Calu3 (cell line): ENCODE measurements around the gene SLC9A8. TPM values are rescaled to one million over a fixed set of nuclear protein-coding genes. Genes with fewer than 3 reads are reported as not detected.

Experiments used
- BruUV-seq: library from RNA; stranded (reverse); fragments of 400-500 nt; replicated peaks from 2 replicates; lab custom pipeline; 2021; lab: Mats Ljungman, UMichigan
- CTCF ChIA-PET: fragments of 300-600 bp; sonication (Branson Sonifier 250); formaldehyde crosslinking; loops from one replicate; lab custom pipeline; 2022; ENCODE audit warnings: antibody characterized with exemption; lab: Charles Lee
- DNase-seq: peaks from one replicate; pipeline ENCODE4 v3.0.0; 2022
- H3K27ac Mint-ChIP-seq: one replicate; pipeline ENCODE4 v1.8.0; 2022; ENCODE audit warnings: mixed read lengths; ENCODE audit not compliant: unreplicated experiment
- H3K27me3 Mint-ChIP-seq: one replicate; pipeline ENCODE4 v1.8.0; 2022; ENCODE audit warnings: mixed read lengths; ENCODE audit not compliant: unreplicated experiment
- H3K36me3 Mint-ChIP-seq: one replicate; pipeline ENCODE4 v1.8.0; 2022; ENCODE audit warnings: mild to moderate bottlenecking, moderate library complexity, mixed read lengths; ENCODE audit not compliant: insufficient read depth, unreplicated experiment
- H3K4me1 Mint-ChIP-seq: one replicate; pipeline ENCODE4 v1.8.0; 2022; ENCODE audit warnings: mild to moderate bottlenecking, low read depth, mixed read lengths; ENCODE audit not compliant: unreplicated experiment
- H3K4me3 Mint-ChIP-seq: one replicate; pipeline ENCODE4 v1.8.0; 2022; ENCODE audit warnings: mild to moderate bottlenecking, low read depth, moderate library complexity, mixed read lengths; ENCODE audit not compliant: unreplicated experiment
- H3K9me3 Mint-ChIP-seq: one replicate; pipeline ENCODE4 v1.8.0; 2022; ENCODE audit warnings: low read depth, mixed read lengths; ENCODE audit not compliant: unreplicated experiment
- intact Hi-C: fragments of 100-400 bp; cut with micrococcal nuclease; formaldehyde crosslinking; loops from one replicate; pipeline ENCODE4 v1.10.0; 2022; ENCODE audit not compliant: unreplicated experiment
- total RNA-seq: library from RNA; stranded (reverse); gene quantifications from 2 replicates; pipeline ENCODE4 v1.2.3, GENCODE V29; 2022
- TF ChIP-seq, protein P1 (sequence below): fragments of 200-600 bp; IDR thresholded peaks from one replicate; pipeline ENCODE4 v1.8.0; 2022; ENCODE audit warnings: antibody characterized with exemption; ENCODE audit not compliant: unreplicated experiment

The SLC9A8 gene
- total RNA-seq, 1 experiment from 2014 or later: 30.0 TPM

DNA sequence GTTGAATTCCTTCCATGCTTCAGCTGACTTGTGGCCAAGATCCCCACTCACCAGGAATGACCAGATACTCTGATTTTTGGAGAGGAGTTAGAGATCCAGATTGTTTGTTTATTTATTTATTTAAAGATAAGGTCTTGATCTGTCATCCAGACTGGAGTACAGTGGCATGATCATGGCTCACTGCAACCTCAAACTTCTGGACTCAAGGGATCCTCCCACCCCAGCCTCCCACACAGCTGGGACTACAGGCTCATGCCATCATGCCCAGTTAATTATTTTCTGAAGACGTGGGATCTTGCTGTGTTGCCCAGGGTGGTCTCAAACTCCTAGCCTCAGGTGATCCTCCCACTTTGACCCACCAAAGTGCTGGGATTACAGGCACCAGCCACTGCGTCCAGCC lies 106.8 kb downstream of the SLC9A8 start:
- TF ChIP-seq, protein P1, sequence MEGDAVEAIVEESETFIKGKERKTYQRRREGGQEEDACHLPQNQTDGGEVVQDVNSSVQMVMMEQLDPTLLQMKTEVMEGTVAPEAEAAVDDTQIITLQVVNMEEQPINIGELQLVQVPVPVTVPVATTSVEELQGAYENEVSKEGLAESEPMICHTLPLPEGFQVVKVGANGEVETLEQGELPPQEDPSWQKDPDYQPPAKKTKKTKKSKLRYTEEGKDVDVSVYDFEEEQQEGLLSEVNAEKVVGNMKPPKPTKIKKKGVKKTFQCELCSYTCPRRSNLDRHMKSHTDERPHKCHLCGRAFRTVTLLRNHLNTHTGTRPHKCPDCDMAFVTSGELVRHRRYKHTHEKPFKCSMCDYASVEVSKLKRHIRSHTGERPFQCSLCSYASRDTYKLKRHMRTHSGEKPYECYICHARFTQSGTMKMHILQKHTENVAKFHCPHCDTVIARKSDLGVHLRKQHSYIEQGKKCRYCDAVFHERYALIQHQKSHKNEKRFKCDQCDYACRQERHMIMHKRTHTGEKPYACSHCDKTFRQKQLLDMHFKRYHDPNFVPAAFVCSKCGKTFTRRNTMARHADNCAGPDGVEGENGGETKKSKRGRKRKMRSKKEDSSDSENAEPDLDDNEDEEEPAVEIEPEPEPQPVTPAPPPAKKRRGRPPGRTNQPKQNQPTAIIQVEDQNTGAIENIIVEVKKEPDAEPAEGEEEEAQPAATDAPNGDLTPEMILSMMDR: no peak
- H3K9me3 Mint-ChIP-seq: no peaks in the 10 kb centered on the region
- H3K4me3 Mint-ChIP-seq: no peak overlapping the region
- CTCF ChIA-PET: no interaction called here
- H3K4me1 Mint-ChIP-seq: peaks cover 36% of the 10 kb centered on the region
- intact Hi-C loops: no loop called here
- no peak for DNase-seq
- no peaks in the 10 kb centered on the region for H3K27me3 Mint-ChIP-seq
- no TSS peak for BruUV-seq
- H3K36me3 Mint-ChIP-seq: peaks cover 32% of the 10 kb centered on the region
- no peak overlapping the region for H3K27ac Mint-ChIP-seq

- intact Hi-C loops: no loop called here
- CTCF ChIA-PET: no interaction called here
- no TSS peak for BruUV-seq
Observed at GRCh38 chr20:49924247-49924646, 111.6 kb downstream of the SLC9A8 start.

GRCh38 chr20:49925901-49926454 lies 113.3 kb downstream of the SLC9A8 start:
- no TSS peak for BruUV-seq
- CTCF ChIA-PET: interaction anchor here (0.7 kb wide), 1 partner anchor 113 kb away, joined by 4 read pairs; the partner anchor contains the start of gene SLC9A8
- Mint-ChIP-seq H3K4me1 (peaks cover 8% of the 10 kb centered on the region), H3K4me3 (no peak overlapping the region), H3K27me3 (no peaks in the 10 kb centered on the region), H3K9me3 (no peaks in the 10 kb centered on the region), H3K36me3 (no peaks in the 10 kb centered on the region), H3K27ac (no peak overlapping the region)
- intact Hi-C loops: loop anchor here (5.0 kb wide), 1 partner anchor 384 kb away; no protein-coding TSS in a partner anchor
- TF ChIP-seq, protein P1: no peak
- no peak for DNase-seq

More at GRCh38 chr20:49924247-49924646, 111.6 kb downstream of the SLC9A8 start:
- H3K27me3 Mint-ChIP-seq: no peaks in the 10 kb centered on the region
- TF ChIP-seq, protein P1: no peak
- H3K4me3 Mint-ChIP-seq: no peak overlapping the region
- DNase-seq: no peak
- no peaks in the 10 kb centered on the region for H3K36me3 Mint-ChIP-seq
- no peaks in the 10 kb centered on the region for H3K9me3 Mint-ChIP-seq
- H3K4me1 Mint-ChIP-seq: peaks cover 8% of the 10 kb centered on the region
- H3K27ac Mint-ChIP-seq: no peak overlapping the region

GRCh38 chr20:49928411-49929141 lies 115.9 kb downstream of the SLC9A8 start:
- Mint-ChIP-seq H3K27me3 (no peaks in the 10 kb centered on the region), H3K9me3 (no peaks in the 10 kb centered on the region), H3K4me1 (peaks cover 3% of the 10 kb centered on the region), H3K27ac (peak overlapping the region; percentile 42), H3K4me3 (no peak overlapping the region), H3K36me3 (no peaks in the 10 kb centered on the region)
- intact Hi-C loops: loop anchor here (2.0 to 5.0 kb wide), 2 partner anchors 318 to 386 kb away; no protein-coding TSS in a partner anchor
- CTCF ChIA-PET: interaction anchor here (0.8 kb wide), 1 partner anchor 15 kb away, joined by 3 read pairs; no protein-coding TSS in a partner anchor
- BruUV-seq: no TSS peak
- peak; percentile 93 for DNase-seq
- TF ChIP-seq, protein P1: peak; percentile 91
